HG03045 (cell line): Measurements from ENCODE around the gene NPAS3.

Experiments
- ATAC-seq: cut with Tn5 transposase; IDR thresholded peaks from one replicate; pipeline ENCODE4 v1.9.1; 2021; ENCODE audit warnings: mild to moderate bottlenecking, moderate library complexity; ENCODE audit not compliant: unreplicated experiment

Gene NPAS3

DNA sequence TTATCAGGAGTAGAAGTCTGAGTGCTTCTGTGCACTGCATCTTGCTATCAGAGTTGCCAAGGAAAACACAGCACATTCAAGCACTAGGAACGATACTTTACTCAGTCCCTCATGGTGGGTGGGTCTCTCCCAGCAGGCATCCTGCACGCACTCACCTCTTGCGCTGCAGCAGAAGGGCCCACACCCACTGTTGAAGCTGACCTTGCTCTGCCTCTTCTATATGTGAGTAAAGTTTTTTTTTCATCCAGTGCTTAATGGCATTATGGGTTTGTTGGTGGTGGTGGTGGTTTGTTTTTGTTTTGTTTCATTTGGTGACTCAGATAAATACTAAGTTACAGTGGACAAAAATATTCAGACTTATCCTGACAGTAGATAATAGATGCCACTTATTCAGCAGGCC is 663.7 kb downstream of the NPAS3 start:
- no peak for ATAC-seq

DNA sequence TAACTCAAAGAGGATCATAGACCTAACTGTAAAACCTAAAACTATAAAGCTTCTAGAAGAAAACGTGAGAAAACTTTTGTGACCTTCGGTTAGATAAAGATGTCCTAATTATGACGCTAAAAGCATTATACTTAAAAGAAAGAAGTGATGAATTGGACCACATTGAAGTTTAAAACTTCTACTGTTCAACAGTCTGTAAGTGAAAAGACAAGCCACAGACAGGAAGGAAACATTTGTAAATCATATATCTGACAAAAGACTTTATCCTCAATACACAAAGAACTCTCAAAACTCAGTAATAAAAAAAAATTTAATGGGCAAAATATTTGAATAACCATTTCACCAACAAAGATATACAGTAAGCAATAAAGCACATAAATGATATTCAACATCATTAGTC is 667.9 kb downstream of the NPAS3 start:
- no peak for ATAC-seq

DNA sequence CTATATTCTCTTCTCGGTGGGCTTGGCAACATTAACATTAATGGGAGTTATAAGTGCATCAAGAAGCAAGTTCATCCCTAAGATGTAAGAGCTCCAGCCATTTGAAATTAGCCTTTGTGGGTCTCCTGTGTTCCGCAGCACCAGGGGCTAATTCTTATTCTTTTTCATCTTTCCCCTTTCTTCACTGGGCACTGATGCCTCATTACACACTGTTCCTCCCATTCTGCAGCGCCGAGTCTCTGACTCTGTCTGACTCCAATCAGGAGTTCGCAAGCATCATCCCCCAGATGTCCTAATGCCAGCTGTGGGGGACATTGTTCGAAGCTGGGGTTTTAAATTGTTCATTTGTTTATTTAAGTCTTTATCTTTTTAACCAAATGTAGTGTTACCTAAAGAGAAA is 670.9 kb downstream of the NPAS3 start:
- no peak for ATAC-seq

DNA sequence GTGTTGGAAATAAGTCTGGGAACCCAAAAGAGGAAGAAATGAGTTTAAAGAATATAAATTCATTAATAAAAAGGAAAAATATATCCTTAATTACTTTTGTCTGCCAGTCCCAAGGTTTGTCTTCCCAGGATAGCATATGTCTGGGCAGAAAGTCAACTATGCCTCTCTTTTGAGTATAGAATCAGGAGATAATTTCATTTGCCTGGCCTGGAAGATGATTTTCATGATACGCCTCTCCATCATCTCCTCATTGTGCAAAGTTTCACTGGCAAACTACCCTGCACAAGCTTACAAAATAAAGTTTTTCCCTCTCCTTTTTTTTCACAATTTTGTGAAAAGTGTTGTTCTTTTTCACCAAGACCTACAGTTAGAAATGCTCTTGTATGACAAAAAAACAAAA is 671.4 kb downstream of the NPAS3 start:
- ATAC-seq, result no peak

DNA sequence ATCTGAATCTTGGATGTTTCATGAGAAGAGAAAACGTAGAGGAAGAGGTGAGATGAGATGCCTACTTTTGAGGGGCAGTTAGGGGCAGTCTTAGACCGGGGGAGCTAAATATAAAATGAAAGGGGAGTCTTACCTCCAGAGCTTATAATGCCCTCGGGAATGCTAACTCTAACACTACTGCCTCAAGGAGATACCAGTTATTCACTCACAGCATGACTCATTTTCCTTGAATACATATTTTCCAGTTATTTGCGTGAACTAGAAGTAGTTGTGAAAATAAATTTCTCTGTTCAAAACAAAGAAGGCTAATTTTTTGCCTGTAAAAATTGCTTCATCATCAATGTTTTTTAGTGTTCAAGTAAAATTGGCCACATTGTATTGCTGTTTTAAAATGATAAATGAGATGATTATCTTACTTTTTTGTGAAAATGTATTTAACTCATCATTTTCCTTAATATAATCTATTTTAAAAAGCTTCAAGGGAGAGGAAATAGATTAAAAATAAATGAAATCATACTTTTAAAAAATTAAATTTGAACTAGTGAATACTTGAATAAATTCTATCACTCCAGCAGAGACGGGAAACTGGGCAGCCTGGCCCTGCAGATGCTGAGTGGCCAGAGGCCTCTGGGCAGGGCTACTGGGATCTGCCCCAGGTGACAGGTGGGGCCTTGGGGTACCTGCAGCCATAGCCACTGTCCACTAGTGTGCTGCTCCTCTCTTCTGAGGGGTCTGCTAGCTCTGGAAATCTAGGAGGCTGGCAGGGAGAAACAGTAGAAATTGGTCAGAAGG is 672.9 kb downstream of the NPAS3 start:
- ATAC-seq, result no peak

DNA sequence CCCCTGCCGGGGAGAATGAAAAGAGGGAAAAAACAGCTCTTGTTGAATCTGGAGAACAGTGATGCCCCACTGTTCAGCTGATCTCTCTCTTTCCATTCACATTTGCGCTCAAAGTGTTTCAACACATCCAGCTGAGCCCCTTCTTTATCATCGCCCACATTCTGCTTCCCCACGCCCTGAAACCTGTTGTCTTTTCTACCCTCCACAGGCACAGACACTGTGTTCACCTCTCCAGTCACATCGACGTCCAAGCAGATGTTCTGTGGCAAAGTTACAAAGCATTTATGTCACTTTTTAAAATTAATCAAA is 673.5 kb downstream of the NPAS3 start:
- ATAC-seq, result no peak

DNA sequence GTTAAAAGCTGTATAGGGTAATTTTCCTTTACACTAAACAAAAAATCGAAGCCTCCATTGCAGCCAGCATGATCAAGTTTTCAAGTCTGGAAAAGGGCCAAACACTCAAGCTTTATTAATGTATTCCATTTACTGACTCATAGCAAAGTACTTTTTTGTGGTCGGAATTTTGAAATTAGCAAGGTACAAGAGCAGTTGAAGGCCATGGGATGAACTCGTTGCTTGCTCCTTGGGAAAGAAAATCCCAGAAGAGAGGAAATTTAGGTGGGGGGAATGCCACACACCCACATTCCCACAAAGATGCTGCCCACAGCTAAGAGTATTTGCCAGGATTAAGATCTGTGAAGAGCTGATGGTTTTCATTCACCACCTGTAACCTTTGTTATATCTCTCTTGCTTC is 678.5 kb downstream of the NPAS3 start:
- ATAC-seq, result no peak

DNA sequence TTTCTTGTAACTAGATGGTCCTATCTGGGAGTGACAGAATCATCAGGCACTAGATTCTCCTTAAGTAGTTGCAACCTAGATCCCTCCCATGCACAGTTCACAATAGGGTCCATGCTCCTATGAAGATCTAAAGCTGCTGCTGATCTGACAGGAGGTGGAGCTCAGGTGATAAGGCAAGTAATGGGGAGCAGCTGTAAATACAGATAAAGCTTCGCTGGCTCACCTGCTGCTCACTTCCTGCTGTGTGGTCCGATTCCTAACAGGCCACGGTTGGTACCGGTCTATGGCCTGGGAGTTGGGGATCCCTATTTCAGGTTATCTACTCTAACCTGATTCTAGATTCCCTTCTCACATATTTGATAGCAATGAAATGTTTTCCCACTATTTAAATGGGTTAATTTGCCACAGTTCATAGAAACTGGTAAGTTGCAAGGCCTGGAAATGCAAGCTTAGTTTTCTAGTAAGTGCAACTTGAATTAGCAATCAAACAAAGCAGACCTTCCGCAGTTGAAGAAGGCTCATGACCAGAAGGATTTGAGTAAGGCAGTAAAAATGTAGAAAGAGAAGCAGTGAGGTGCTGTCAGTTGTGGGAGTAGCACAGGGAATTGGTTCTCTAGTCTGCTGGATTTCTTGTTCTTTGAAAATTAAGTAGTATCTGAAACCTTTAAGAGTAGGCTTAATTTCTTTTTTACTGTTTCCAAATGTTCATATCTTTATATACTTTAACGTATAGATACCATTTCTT is 679.9 kb downstream of the NPAS3 start:
- ATAC-seq, result no peak

DNA sequence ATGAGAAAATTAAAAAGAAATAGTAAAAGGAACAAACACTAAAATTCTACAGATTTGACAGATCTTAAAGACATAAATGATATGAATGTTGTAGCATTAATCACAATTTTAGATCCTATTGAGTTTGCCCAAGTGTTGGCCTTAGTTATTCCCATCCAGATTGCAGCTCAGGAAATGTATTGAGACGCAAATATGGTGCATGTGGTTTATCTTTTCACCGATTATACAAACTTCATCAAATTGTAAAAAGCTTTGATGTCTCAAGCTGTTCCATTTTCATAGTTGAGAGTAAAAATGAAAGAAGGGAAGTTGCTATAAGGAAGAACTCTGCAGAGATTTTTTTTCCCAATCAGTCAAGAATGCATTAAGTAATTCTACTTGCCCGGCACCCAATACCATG is 683.8 kb downstream of the NPAS3 start:
- no peak for ATAC-seq

DNA sequence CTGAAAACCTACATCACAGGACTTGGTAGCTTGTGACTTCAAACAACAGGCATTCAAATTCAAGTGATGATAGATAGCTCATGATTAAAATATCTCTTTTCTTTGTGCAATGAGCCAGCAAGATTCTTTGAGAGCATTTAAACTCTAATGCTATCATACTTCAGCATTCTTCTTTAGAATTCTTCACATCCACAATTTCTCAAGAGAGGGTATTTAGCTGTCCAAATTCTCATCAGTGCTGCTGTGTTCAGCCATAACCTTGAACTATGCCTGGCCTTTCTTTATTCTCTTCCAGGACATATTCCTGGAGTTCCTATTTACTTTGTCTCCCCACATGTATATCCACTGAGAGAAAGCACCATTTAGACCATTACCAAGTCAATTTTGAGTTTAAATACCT is 691.1 kb downstream of the NPAS3 start:
- no peak for ATAC-seq

DNA sequence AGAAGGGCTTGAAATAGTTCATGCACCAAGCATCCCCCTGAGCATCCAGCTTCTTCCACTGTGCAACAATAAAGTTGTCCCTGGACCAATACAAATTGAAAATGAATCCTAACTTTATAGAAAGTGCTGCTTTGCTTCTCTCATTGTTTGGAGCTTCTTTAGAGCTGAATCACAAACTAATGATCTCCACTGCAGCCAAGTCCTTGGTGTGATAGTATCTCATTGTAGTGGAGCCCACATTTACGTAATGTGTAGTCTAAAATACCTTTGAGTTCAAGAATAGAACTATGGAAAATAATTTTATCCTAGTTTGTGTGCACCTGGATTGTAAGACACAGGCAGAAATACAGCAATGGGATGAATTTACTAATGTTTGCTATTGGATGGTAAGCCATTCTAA is 692.3 kb downstream of the NPAS3 start:
- ATAC-seq, result no peak

DNA sequence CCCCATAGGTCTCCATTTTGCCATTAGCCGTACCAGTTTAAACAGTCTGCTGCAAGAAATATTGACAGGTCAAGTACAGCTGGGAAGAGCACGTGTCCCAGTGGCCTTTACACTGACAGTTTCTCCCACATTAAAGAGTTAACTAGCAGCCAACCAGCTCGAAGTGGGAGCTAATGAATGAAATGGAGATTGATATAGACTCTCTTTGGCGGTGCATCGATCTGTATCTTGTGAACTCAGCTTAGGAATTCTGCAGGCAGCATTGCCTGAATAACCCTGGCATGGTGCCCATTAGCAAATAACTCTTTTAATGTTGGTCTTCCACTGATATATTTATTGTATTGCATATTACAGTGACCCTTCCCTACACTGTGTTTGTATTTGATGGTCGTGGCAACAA is 692.8 kb downstream of the NPAS3 start:
- no peak for ATAC-seq

DNA sequence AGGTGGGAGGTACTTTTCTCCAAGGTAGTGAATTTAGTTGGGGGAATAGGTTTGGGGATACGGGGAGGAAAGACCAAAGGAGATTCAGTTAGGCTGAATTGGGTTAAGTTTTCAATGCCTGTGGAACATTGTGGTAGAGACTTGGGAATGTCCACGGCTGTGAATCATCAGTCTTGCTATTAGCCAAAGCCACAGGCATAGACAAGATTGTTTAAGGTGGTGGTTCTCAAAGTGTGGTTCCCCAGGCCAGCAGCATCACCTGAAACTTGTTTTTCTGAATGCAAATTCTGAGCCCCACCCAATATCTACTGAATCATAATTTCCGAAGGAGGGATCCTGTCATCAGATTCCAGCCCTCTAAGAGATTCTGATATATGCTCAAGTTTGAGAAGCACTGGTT is 696.0 kb downstream of the NPAS3 start:
- no peak for ATAC-seq

DNA sequence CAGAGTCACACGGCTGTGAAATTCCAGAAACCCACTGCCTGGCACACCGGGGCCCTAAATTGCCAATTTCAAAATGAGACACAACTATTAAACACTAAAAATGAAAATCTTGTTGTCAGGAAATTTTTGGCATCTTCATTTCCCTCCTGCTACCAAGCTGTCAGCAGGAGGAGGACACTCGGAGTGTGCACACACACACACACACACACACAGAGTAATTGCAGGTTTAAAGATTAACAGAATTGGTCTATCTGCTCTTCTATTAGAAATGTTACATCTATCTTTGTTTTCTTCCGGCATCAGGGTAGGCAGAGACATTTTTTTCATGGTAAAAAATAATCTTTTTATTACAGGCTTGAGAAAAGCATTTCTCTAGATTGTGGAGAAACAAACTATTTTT is 698.0 kb downstream of the NPAS3 start:
- no peak for ATAC-seq

DNA sequence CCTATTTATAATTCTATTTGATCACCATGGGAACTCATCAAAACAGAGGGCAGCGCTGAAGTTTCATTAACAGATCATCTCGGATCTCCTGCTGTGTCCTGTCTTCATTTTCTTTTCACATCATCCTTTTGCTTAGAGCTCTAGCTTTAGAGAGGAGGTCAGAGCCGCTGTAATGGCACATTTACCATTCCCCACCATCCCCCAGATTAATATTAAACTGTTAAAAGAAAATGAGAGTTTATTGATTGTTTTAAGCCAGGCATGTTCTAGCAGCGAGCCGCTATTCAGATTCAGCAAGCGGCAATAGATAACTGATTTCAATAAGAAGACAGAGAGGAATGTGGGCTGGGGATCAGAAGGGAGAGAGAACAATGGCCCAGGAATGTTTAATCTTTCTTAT is 703.4 kb downstream of the NPAS3 start:
- no peak for ATAC-seq

DNA sequence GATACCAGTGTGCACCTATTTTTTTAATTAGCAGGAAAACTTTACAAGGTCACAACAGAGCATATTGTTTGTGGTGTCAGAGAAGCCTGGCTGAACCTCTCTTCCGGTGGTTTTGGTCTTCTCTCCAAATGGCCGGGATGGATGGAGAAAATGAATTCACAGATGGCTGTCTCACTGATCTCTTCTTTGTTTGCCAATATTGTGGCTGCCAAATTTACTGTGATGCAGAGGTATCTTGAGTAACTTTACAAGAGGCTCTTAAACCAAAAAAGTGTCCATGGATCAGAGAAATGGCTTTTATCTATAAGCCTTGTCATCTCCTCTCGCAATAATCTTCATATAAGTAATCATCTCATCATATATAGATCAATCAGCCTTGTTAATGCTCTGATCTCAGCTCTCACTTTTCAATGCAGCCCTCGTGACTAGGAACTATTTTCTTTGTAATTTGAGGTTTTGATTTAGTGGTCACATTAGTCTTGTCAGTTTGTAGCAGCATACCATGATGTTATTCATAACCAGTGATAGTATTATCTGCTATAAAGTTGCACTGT is 704.1 kb downstream of the NPAS3 start:
- no peak for ATAC-seq

DNA sequence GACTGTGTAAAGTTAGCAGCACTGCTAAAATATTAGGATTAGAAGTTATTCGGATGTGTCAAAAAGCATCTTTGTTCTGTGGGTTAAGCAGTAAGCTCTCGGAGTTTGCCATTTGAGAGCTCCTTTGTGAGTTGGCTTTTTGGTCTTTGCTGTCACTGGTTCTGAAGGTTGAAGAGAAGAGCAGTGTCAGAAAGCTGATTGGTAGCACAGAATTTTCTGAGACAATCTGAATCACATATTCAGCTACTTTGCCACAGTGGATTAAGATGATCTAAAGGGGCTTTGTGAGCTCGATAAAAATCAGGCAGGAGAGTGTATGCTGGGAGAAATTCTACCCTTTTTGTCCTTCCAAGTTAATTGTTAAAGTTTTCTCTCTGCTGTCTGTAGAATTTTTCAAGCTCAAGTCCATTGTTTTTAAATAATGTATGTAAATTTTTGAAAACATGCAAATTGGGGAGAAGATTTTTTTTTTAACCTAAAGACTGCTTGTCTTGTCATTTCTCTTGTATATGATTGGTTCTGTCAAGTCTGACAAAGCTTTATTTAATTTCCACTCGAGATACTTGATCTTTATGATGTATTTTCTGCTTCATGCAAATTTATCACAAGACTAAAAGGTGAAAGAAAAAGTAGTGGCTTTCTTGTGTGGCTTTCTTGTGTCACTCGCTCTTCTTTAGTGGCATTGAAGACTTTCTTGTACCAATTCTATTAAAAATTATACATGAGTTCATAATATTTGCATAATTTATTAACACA is 704.9 kb downstream of the NPAS3 start:
- no peak for ATAC-seq

DNA sequence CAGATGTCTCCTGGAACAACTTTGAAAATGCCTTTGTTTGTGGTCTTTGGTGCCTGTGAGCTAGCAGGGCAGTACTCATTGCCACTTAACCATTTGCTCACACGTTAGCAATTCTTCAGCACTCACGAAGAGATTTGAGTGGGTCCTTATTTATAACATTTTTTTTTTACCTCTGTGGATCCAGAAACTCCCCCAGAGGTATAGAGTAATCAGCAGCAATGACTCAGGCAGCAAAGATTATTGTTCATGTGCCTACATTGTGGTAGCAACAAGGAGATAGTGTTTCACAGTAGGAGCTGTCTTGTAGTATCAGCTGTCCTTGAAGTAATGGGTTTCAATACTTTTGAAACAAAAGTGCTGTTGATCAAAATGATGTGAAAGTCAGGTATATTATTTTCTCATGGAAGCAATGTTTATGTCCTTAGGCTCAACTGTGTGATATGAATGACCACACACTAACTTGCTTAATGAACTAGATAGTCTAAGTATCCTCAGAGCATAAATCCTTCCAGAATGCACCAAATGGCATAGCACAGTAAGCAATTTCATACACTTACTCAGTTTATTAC is 708.1 kb downstream of the NPAS3 start:
- no peak for ATAC-seq

DNA sequence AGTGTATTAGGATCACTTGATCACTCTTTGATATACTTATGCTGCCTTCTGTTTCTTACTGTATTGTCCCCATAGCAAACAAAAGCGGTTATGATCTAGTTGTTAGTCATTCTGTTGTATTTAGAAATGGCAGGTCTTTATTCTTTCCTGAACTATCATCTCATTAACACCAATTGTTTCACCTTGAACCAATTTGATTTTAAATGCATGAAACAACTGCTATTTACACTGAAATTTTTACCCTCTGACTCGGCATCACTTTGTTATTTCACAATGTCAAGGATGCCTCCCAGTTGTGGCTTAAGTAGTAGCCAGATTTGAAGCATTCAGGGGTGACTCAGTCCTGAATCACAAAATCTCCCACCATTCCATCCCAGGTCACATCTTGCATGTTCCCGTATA is 708.7 kb downstream of the NPAS3 start:
- no peak for ATAC-seq

DNA sequence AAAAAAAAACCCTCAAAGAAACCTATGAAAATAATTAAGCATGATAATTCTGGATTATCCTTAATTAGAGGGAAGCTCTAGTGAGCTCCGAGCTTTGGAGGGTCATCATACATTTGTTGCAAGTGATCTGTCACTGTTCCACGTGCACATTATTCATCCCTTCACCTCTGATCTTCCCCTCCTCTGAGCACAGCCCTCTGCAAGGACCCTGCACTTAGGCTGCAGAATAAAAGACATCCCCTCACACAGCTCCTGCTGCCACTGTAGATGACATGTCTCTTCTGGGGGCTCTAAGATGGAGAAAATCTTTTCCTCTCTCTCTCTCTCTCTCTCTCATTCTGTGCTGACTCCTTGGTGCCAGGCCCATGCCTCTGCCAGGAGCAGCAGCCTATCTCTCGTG is 711.8 kb downstream of the NPAS3 start:
- ATAC-seq, result no peak

DNA sequence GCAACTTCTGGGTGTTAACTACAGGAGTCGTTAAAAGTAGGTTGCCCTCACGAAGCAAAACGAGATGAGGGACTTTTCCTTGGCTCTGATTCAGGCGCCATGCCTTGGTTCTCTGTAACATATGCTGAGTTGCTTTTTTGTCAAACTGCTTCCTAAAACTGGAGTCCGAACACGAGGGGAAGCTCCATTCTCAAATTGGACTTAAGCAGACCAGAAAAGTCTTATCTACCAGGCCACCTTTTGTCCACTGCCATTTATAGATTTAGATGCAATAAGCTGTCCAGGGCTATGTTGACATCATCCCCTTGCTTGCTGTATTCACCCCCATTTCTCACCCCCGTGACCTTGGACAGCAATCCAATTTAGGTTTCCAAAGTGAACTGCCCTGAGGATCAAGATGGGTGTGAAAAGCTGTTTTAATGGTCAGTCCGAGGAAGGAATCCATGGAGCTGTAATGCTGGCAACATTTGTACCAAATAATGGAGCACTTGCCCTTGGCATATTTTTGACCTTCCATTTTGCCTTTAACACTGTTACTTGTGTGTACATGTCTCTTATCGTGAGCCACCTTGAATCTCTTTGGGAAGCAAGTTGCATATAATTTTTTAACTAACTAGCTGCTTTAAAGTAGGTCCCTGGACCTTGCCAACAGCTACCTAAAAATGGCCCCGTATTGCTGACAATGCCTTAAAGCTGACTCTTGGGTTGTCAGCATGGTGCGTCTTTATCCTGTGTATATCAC is 714.1 kb downstream of the NPAS3 start:
- ATAC-seq, result no peak
